GM08714 (cell line): ENCODE data around the gene AREL1.

Experiments used
- H3K4me3 ChIP-seq: fragments of 200-500 bp; sonication (Bioruptor generic); 2 replicates; pipeline ENCODE4 v1.5.1; 2014; ENCODE audit warnings: mild to moderate bottlenecking, low read length, inconsistent platforms
- ZNF274 ChIP-seq: IDR thresholded peaks from 2 replicates; pipeline ENCODE4 v1.6.1; 2012; ENCODE audit warnings: mild to moderate bottlenecking, low read depth, low read length

AREL1 gene

DNA sequence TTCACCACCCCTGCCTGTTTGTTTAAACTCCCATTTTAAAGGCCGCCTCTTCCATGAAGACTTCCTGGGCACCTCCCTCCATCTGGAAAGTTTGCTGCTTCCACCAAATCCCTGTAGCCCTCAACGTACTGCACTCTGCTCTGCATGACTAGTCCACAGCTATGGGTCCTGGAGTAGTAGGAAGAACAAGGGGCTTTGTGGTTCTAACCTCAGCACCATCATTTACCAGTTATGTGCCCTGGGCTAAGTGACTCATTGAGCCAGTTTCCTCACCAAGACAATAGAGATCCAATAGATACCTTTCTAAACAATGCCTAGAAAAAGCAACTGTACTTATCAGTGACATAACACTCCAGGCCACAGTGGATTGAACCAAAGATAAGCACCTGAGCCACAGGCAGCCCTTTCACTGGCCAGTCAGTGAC lies 92.4 kb downstream of the AREL1 start:
- H3K4me3 ChIP-seq = no peak overlapping the region
- TF ChIP-seq ZNF274 = no peak

DNA sequence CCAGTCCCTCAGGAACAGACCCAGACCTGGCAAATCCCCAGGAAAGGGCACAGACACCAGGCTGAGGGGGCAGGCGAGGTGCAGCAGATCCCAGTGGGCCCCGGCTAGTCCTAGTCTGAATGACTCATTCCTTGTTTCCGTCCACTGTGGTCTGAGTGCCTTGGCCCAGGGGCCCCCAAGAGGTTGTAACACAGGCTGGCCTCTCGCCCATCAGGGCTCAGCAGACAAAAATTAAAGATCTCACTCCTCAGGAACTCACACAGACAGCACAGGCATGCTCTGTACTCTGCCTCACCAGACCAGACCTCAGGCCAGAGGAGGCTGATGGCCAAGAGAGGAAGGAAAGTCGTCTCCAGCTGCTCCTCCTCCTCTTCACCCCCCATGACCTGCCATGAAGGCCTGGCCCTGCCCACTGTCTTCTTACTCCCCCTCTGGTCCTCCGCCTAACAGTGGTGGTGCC lies 93.2 kb downstream of the AREL1 start:
- no peak overlapping the region for H3K4me3 ChIP-seq
- no peak for TF ChIP-seq ZNF274

DNA sequence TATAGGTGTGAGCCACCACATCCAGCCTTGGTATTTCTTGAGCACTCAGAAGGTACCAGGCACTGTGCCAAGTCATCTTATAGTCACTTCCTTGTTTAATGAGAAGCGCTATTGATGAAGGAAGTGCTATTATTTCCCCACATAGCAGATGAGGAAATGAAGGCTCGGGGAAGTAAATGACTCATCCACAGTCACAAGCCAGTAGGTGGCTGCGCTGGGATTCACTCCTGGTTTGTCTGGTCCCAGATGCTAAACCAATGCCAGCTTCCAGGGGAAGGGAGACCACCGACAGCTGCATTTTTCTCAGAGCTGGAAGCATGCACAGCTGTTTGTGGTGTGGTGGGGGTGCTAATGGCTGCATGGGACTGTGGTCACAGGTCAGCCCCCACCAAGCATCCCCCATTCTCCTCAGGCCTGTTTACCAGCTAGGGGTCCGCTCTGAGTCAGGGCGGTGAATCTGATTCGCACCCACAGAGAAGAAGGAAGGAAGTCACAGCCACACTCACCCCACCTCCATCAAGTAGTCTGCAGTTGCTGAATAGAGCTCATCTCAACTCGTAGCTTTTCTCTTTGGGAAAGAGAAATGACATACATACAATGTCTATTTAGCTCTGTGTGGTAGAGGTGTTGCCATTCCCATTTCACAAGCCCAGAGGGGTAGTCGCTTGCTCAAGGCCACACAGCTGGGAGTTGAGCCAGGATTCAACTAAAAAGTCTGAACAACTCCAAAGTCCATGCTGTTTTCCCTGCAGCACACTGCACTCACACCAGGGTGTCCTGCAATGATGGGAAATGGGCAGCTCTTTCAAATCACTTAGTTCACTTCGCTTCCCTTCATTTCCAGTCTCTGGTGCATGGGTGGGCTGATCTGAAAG lies 94.6 kb downstream of the AREL1 start:
- TF ChIP-seq ZNF274 = no peak
- H3K4me3 ChIP-seq = no peak overlapping the region

DNA sequence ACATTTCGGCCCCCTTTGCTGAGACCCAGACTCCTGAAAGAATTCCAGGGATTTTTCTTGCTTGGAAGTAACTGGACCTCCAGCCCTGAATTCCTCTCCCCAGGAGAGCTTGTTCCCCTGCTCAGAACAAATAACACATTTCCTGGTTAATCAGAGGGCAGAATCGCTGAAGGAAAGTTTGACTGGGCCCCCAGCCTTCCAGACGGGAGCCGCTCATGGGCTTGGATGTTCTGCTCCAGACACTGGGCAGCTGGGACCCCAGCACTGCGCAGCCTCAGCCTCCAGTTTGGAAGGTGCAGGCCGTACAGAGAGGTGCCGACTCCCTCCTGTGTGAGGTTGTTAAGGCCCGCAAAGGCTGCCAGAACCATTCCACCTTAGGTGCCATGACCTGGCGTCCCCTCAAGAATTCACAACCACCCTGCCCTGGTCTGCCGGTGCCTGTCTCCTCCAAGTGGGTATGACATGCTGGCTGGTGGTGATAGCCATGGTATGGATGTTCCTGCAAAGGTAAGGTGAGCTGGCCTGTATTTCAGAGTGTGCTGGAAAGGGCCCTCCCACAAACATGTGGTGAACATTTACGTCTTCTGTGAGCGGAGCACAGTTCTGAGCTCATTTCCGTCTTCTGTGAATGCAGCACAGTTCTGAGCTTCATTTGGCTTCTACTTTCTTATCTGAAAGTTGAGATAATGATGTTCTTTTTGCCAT lies 95.7 kb downstream of the AREL1 start:
- H3K4me3 ChIP-seq = no peak overlapping the region
- no peak for TF ChIP-seq ZNF274

DNA sequence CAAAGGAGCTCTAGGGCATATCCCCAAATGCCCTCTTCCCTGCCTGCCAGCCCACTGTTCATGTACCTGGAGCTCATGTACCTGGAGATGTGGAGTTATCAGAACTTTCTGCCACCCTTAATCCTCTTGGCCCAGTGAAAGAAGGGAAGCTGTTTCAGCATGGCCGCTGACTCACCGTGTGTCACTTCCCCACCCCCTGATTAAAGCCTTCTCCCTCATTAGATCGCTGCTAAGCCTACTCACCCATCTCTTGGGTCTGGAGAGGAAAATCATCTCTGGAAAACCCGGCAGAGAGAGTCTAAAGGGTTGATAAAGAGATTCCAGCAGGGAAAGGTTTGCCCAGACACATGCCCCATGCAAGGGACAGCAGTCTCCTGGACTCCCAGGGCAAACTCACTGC lies 96.4 kb downstream of the AREL1 start:
- no peak for TF ChIP-seq ZNF274
- no peak overlapping the region for H3K4me3 ChIP-seq

DNA sequence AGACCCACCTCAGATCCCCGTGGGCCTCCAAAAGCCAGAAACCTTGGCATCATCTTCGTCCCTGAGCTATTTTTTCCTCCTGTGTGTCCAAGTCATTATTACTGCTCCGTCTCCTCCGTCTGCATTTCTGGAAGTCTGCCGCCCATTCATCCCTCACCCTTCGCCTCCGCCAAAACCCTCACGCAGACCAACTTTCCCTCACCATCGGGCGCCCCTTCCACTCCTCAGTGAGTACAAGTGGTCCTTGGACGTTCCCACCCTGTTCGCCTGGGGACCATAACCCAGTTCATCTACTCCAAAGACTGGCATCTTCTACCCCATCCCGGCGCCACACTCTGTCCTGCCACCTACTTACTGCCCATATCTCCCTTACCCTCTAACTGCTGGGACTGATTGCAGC lies 97.1 kb downstream of the AREL1 start:
- no peak overlapping the region for H3K4me3 ChIP-seq
- TF ChIP-seq ZNF274 = no peak

DNA sequence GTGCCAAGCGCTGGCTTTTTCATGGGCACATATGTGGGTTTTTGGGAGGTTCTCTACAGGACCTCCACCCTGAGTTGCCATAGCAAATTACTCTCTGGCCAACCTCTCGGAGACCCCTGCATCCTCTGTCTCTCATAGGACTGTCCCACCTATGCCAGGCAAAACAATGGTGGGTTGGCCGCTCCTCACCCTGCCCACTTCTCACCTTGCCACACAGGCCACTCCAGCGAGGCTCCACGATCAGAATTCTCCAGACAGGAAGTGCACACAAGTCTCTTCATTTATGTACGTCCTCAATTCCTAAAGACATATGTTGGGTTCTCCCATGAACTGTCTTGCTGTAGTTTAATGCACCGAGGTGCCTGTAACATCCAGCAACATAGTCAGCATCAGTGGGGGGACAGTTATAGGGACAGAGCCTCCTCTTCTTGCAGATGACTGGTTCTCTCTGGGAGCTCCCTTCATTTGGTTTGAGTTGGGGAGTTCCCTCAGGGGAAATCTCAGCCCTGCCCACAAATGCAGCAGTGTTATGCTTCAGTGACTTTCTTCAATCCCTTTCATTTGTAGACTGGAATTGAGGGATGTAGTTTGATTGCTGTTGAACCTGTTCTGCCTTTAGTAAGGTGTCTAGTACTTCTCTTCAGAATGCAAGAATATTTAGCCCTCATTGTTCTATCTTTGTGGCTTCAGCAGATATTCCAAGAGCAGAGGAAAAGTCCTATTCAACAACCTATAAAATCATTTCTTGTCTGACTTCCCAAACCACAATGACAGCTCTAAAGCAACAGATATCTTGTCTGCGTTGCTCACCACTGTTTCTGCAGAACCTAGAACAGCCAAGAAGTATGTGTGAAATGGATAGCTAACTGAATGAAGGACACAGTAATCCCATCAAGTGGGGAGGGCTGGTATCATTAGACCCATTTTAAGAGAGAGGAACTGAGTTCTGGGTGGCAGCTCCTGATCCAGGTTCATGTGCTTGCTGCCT lies 98.1 kb downstream of the AREL1 start:
- H3K4me3 ChIP-seq = no peak overlapping the region
- no peak for TF ChIP-seq ZNF274

DNA sequence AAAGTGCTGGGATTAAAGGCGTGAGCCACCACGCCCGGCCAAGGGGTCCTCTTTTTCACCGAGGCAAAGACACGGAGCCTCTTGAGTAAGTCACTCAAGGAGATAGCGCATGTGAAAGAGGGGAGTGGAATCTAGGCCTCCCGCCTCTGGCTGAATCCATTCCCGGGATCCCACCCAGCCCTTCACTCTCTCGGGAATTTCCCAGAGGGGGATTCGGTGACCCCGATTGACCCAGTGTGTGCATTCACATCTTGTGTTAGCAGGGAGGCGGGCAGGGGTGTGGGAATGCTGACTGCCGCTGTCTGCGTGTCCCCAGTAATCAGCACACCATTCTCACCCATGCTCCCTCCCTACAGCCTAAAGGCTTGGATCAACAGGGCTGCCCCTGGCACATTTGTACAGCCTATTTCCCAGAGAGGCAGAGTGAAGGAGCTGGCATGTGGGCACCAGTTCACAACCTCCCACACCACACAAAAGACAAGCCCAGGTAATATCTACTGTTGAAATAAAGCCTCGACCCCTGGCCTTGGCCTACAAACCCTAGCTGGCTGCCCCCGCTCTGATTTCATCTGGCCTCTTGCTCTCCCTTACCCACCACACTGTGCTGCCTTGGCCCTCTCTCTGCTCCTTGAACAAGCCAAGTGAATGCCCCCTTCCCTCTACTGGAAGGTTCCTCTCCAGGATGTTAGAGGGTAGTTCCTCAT lies 99.5 kb downstream of the AREL1 start:
- H3K4me3 ChIP-seq = no peak overlapping the region
- no peak for TF ChIP-seq ZNF274

DNA sequence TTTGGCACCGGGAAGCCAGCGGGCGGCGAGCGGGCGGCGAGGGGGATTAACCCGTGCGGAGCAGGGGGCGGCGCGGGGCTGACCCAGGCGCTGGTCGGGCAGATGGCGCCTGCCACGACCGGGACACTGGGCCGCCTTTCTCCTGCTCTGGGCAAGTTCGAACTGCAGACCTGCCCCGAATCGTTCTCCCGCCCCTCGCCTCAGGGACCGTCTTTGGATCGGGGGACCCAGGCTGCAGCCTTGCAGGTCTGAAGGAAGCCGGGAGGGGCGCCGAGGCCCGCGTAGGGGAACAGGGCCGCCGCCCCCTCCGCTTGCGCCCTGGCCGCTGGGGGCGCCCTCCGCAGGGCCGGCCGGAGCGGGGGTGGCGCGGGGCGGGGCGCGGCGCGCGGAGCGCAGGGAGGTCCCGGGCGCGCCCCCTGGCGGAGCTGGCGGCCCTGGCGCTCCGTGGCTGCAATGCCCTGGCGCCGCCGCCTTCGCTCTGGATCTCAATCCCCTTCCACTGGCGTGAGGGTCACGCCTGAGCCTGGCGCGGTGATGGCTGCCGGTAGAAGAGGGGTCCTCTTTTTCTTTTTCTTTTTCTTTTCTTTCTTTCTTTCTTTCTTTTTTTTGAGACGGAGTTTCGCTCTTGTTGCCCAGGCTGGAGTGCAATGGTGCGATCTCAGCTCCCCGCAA lies 100.4 kb downstream of the AREL1 start:
- TF ChIP-seq ZNF274 = no peak
- peak overlapping the region; percentile 65 for H3K4me3 ChIP-seq

DNA sequence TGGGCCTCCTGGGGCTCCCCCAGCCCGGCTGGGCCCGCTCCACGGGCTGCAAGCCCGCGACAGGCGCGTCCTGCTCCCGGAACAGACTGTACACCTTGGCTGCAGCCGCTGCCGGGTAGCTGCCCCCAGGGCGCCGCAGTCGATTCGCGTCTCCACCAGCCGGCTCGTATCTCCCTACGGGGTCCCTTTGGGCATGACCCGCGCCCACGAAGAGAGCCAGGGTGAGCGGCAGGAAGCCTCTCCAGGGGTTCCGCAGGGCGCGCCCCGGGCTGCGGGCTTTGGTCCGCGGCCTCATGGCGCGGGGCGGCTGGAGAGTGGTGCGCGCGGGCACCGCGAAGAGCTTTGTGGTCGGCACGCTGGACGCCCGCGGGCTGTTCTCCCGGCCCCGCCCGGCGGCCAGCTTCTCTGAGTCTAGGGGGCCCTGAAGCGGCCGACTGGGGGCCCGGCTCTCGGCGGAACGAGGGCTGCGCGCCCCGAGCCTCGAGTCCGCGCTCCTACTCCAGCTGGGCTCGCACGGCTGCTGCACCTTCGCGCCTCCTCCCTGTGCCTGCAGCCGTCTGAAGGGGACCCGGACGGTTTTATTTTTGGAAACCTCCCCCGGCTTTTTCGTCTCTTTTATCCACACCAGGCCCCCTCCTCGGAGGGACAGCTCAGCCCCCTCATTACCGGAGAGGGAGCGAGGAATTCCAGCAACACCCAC lies 101.1 kb downstream of the AREL1 start, which contains the start of gene LTBP2:
Gene LTBP2, minus strand, starts transcription at position 588 of the 700 bp plus-strand sequence. Its CDS starts 293 bp downstream, at position 295.
- H3K4me3 ChIP-seq = peak within 1 kb of the TSS; percentile 65
- TF ChIP-seq ZNF274 = no peak
